ENCODE data around the gene STT3B.

The STT3B gene

DNA sequence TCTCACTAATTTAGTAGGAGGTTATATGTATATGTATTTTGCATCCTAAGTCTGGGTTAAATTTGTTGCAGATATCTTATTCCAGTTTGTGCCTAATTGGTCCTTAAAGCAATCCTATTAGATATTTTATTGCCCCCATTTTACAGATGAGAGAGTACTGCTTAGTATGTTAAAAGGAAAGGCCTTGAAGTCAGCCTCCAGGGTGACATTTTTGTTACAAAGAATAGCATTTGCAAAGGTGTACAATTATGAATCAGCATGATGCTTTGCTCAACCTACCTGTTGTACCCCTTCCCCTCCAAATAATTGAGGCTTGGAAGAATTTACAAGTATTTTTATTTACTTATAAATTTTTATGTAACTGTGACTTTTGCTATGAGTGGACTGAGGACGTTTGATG is 14.0 kb downstream of the STT3B start:
- Histone ChIP-seq H3K9ac (ENCODE audit: low read depth in 1 of 2, low read length in 2 of 2) (no peak overlapping the region), H3K4me3 (ENCODE audit: low read length in 2 of 2) (no peak overlapping the region), H3K9me3 (ENCODE audit: control insufficient read depth in 2 of 2, low read length in 2 of 2) (no peaks in the 10 kb centered on the region), H3K36me3 (ENCODE audit: control insufficient read depth in 2 of 2, insufficient read depth in 2 of 2, low read length in 2 of 2) (no peaks in the 10 kb centered on the region), H3K4me1 (ENCODE audit: control insufficient read depth in 2 of 2, insufficient read depth in 2 of 2, low read length in 2 of 2) (peaks cover 0 to 3% of the 10 kb centered on the region in 2 donors), H3K27me3 (ENCODE audit: control insufficient read depth in 2 of 2, insufficient read depth in 2 of 2, low read length in 2 of 2) (no peaks in the 10 kb centered on the region), H3K27ac (ENCODE audit: low read depth in 2 of 2, low read length in 2 of 2) (no peak overlapping the region)

DNA sequence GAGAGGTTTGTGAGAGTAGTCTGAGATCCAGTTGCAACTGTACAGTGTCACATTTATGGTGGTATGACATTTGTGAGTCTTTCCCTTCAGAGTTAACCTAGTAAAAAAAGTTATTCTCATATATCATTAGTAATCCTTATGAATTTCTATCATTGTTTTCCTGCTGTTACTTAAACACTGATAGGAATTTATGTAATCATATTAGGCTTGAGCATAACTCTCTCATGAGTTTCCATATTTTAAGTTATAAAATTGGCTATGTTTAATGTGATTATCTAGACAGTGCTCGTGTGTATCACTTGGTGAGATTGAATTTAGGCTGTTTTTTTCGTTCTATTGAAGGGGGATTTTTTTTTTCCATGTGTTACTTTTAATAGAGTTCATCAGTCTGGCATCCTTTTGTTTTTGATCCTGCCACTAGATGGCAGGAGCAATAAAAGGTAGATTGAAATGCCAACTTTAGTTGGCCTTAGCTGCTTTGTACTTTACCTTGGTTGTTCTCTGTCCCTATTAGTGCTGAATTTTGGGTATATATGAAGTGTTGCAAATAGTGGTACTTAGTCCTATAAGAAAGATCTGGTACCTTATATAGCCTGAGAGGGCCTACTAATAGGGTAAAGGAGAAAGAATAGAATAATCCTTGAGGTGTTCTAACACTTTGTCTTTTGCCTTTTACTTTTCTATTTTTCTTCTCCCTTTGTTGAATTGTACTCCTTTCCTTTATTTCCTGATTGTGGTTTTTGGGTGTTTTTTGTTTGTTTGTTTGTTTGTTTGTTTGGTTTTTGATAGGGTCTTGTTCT is 17.9 kb downstream of the STT3B start:
- no peak overlapping the region for H3K9ac ChIP-seq (ENCODE audit: low read depth in 1 of 2, low read length in 2 of 2)
- no peaks in the 10 kb centered on the region for H3K4me1 ChIP-seq (ENCODE audit: control insufficient read depth in 2 of 2, insufficient read depth in 2 of 2, low read length in 2 of 2)
- H3K27me3 ChIP-seq (ENCODE audit: control insufficient read depth in 2 of 2, insufficient read depth in 2 of 2, low read length in 2 of 2) = no peaks in the 10 kb centered on the region
- H3K4me3 ChIP-seq (ENCODE audit: low read length in 2 of 2) = no peak overlapping the region
- no peaks in the 10 kb centered on the region for H3K9me3 ChIP-seq (ENCODE audit: control insufficient read depth in 2 of 2, low read length in 2 of 2)
- no peak overlapping the region for H3K27ac ChIP-seq (ENCODE audit: low read depth in 2 of 2, low read length in 2 of 2)
- H3K36me3 ChIP-seq (ENCODE audit: control insufficient read depth in 2 of 2, insufficient read depth in 2 of 2, low read length in 2 of 2) = no peaks in the 10 kb centered on the region

DNA sequence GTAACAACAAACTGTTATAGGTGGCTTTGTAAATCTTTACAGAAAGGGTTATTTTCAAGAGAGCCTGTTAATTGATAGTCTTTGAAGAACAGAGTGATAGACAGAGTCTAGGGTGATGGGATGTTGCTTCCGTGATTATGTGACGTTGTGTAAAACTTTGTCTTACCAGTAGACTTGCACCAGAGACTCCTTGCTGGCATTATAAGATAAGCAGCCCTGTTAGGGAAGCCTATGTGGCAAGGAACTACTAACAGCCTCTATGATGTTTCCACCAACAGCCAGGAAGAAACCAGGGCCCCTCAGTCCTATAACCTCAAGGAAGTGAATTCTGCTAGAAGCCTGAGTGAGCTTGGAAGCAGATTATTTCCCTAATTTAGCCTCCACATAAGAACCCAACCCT is 18.9 kb downstream of the STT3B start:
- Histone ChIP-seq H3K9me3 (ENCODE audit: control insufficient read depth in 2 of 2, low read length in 2 of 2) (no peaks in the 10 kb centered on the region), H3K27ac (ENCODE audit: low read depth in 2 of 2, low read length in 2 of 2) (no peak overlapping the region), H3K27me3 (ENCODE audit: control insufficient read depth in 2 of 2, insufficient read depth in 2 of 2, low read length in 2 of 2) (no peaks in the 10 kb centered on the region), H3K4me1 (ENCODE audit: control insufficient read depth in 2 of 2, insufficient read depth in 2 of 2, low read length in 2 of 2) (no peaks in the 10 kb centered on the region), H3K9ac (ENCODE audit: low read depth in 1 of 2, low read length in 2 of 2) (no peak overlapping the region), H3K36me3 (ENCODE audit: control insufficient read depth in 2 of 2, insufficient read depth in 2 of 2, low read length in 2 of 2) (no peaks in the 10 kb centered on the region), H3K4me3 (ENCODE audit: low read length in 2 of 2) (no peak overlapping the region)

DNA sequence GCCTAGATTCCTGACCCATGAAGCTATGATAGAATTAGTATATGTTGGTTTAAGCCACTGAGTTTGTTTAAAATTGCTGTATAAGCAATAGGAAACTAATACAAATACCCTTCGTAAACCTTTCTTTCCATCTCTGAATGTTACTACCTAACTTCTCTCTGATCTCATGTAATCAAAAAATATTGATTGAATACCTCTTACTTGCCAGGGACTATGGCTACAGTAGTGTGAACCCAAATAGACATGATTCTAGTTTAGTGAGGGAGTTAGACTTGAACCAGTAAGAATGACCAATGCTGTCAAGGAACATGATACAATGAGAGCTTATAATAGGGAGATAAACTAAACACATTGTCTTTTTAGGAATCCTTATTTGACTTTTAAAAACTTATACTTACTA is 19.4 kb downstream of the STT3B start:
- Histone ChIP-seq H3K27me3 (ENCODE audit: control insufficient read depth in 2 of 2, insufficient read depth in 2 of 2, low read length in 2 of 2) (no peaks in the 10 kb centered on the region), H3K27ac (ENCODE audit: low read depth in 2 of 2, low read length in 2 of 2) (no peak overlapping the region), H3K4me1 (ENCODE audit: control insufficient read depth in 2 of 2, insufficient read depth in 2 of 2, low read length in 2 of 2) (no peaks in the 10 kb centered on the region), H3K36me3 (ENCODE audit: control insufficient read depth in 2 of 2, insufficient read depth in 2 of 2, low read length in 2 of 2) (no peaks in the 10 kb centered on the region), H3K4me3 (ENCODE audit: low read length in 2 of 2) (no peak overlapping the region), H3K9me3 (ENCODE audit: control insufficient read depth in 2 of 2, low read length in 2 of 2) (no peaks in the 10 kb centered on the region), H3K9ac (ENCODE audit: low read depth in 1 of 2, low read length in 2 of 2) (no peak overlapping the region)

DNA sequence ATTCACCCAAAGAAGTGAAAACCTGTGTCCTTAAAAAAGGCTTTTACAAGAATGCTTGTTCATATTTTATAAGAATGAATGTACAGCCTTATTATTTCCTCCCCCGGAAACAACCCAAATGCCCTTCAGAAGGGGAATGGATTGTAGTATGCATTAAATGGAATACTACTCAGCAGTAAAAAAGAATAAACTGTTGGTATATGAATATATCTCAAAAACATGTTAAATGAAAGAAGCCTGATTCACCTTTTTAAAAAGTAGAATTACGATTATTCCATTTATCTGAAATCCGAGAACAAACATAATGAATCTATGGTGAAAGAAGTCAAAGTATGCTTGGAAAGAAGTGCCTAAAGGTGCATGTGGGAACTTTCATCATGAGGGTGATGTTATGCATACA is 20.5 kb downstream of the STT3B start:
- no peak overlapping the region for H3K4me3 ChIP-seq (ENCODE audit: low read length in 2 of 2)
- H3K36me3 ChIP-seq (ENCODE audit: control insufficient read depth in 2 of 2, insufficient read depth in 2 of 2, low read length in 2 of 2) = no peaks in the 10 kb centered on the region
- no peaks in the 10 kb centered on the region for H3K9me3 ChIP-seq (ENCODE audit: control insufficient read depth in 2 of 2, low read length in 2 of 2)
- H3K4me1 ChIP-seq (ENCODE audit: control insufficient read depth in 2 of 2, insufficient read depth in 2 of 2, low read length in 2 of 2) = no peaks in the 10 kb centered on the region
- H3K27me3 ChIP-seq (ENCODE audit: control insufficient read depth in 2 of 2, insufficient read depth in 2 of 2, low read length in 2 of 2) = no peaks in the 10 kb centered on the region
- no peak overlapping the region for H3K27ac ChIP-seq (ENCODE audit: low read depth in 2 of 2, low read length in 2 of 2)
- no peak overlapping the region for H3K9ac ChIP-seq (ENCODE audit: low read depth in 1 of 2, low read length in 2 of 2)

DNA sequence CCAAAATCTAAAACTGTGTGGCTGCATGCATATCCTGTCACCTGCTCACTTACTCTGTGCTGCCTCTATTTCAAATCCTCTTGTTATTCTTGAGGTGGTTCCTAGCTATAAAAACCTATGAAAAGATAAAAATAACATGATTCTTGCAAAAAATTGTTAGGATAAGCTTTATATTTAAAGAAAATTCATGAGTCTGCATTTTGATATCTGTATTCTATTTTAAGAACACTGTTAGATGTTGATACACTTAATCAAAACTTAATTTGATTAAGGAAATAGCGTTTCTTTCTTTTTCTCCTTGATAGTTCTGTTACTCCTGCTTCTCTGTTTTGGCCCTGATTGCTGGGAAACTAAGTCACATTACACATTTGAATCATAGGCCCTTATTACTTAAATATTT is 22.5 kb downstream of the STT3B start:
- Histone ChIP-seq H3K4me1 (ENCODE audit: control insufficient read depth in 2 of 2, insufficient read depth in 2 of 2, low read length in 2 of 2) (no peaks in the 10 kb centered on the region), H3K27ac (ENCODE audit: low read depth in 2 of 2, low read length in 2 of 2) (no peak overlapping the region)

DNA sequence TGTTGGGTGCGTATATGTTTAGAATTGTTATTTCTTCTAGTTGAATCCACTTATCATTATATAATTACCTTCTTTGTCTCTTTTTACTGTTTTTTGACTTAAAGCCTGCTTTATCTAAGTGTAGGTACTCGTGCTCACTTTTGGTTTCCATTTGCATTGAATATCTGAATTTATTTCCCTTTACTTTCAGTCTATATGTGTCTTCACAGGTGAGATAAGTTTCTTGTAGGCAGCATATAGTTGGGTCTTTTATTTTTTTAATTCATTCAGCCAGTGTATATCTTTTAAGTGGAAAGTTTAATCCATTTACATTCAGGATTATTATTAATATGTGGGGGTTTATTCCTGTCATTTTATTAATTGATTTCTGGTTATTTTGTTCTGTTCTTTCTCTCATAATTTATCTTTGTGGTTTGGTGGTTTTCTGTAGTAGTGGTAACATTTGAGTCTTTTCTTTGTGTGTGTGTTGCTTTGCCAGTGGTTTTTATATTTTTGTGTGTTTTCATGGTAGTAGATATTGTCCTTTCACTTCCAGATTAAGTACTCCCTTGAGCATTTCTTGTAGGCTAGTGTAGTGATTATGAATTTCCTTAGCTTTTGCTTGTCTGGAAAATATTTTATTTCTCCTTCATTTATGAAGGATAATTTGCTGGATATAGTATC is 27.3 kb downstream of the STT3B start:
- H3K9me3 ChIP-seq (ENCODE audit: control insufficient read depth in 2 of 2, low read length in 2 of 2) = no peaks in the 10 kb centered on the region
- no peaks in the 10 kb centered on the region for H3K36me3 ChIP-seq (ENCODE audit: control insufficient read depth in 2 of 2, insufficient read depth in 2 of 2, low read length in 2 of 2)
- H3K27me3 ChIP-seq (ENCODE audit: control insufficient read depth in 2 of 2, insufficient read depth in 2 of 2, low read length in 2 of 2) = no peaks in the 10 kb centered on the region
- no peak overlapping the region for H3K27ac ChIP-seq (ENCODE audit: low read depth in 2 of 2, low read length in 2 of 2)
- no peak overlapping the region for H3K9ac ChIP-seq (ENCODE audit: low read depth in 1 of 2, low read length in 2 of 2)
- H3K4me1 ChIP-seq (ENCODE audit: control insufficient read depth in 2 of 2, insufficient read depth in 2 of 2, low read length in 2 of 2) = peaks cover 0 to 5% of the 10 kb centered on the region in 2 donors
- H3K4me3 ChIP-seq (ENCODE audit: low read length in 2 of 2) = no peak overlapping the region

More for the DNA sequence above, 22.5 kb downstream of the STT3B start:
- Histone ChIP-seq H3K27me3 (ENCODE audit: control insufficient read depth in 2 of 2, insufficient read depth in 2 of 2, low read length in 2 of 2) (no peaks in the 10 kb centered on the region), H3K9ac (ENCODE audit: low read depth in 1 of 2, low read length in 2 of 2) (no peak overlapping the region), H3K36me3 (ENCODE audit: control insufficient read depth in 2 of 2, insufficient read depth in 2 of 2, low read length in 2 of 2) (no peaks in the 10 kb centered on the region), H3K9me3 (ENCODE audit: control insufficient read depth in 2 of 2, low read length in 2 of 2) (no peaks in the 10 kb centered on the region), H3K4me3 (ENCODE audit: low read length in 2 of 2) (no peak overlapping the region)

DNA sequence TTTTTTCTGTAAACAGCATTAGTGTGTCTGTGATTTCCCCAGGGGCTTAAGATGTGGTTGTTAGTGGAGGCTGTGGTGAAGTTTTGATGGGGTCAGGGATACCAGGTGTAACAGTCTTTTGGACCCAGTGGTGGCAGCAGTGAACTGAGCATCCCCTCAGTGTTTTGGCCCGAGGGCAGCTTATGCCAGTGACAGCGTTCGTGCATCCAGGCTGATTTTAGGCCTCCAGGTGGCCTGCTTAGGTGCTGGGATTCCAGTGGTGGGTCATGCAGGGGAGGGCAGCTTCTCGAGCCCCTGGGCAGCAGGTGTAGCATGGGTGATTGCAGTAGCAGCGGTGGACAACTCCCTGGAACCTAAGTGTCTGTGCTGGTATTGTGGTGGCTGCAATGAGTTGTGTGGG is 29.2 kb downstream of the STT3B start:
- peaks cover 0 to 5% of the 10 kb centered on the region in 2 donors for H3K4me1 ChIP-seq (ENCODE audit: control insufficient read depth in 2 of 2, insufficient read depth in 2 of 2, low read length in 2 of 2)
- no peaks in the 10 kb centered on the region for H3K27me3 ChIP-seq (ENCODE audit: control insufficient read depth in 2 of 2, insufficient read depth in 2 of 2, low read length in 2 of 2)
- H3K27ac ChIP-seq (ENCODE audit: low read depth in 2 of 2, low read length in 2 of 2) = no peak overlapping the region
- no peaks in the 10 kb centered on the region for H3K9me3 ChIP-seq (ENCODE audit: control insufficient read depth in 2 of 2, low read length in 2 of 2)
- H3K4me3 ChIP-seq (ENCODE audit: low read length in 2 of 2) = no peak overlapping the region
- no peaks in the 10 kb centered on the region for H3K36me3 ChIP-seq (ENCODE audit: control insufficient read depth in 2 of 2, insufficient read depth in 2 of 2, low read length in 2 of 2)
- no peak overlapping the region for H3K9ac ChIP-seq (ENCODE audit: low read depth in 1 of 2, low read length in 2 of 2)

DNA sequence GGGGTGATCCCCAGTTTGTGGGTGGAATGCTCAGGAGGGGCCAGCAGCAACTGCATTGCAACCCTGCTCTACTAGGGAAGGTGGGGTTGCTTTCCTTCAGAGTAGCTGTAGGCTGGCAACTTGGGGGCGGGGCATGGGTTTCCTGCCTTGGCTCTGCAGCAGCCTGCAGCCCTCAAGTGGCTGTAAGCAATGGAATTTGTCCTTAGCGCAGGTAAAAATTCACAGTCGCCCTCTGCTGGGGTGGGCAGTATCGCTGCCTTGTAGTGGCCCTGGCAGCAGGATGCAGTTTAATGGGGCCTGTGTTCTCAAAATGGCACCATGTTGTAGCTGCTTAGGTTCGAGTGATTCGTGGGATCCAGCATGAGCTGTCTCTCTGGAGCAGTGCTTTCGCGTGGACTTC is 29.8 kb downstream of the STT3B start:
- H3K9ac ChIP-seq (ENCODE audit: low read depth in 1 of 2, low read length in 2 of 2) = no peak overlapping the region
- no peaks in the 10 kb centered on the region for H3K9me3 ChIP-seq (ENCODE audit: control insufficient read depth in 2 of 2, low read length in 2 of 2)
- no peak overlapping the region for H3K4me3 ChIP-seq (ENCODE audit: low read length in 2 of 2)
- H3K27me3 ChIP-seq (ENCODE audit: control insufficient read depth in 2 of 2, insufficient read depth in 2 of 2, low read length in 2 of 2) = no peaks in the 10 kb centered on the region
- H3K4me1 ChIP-seq (ENCODE audit: control insufficient read depth in 2 of 2, insufficient read depth in 2 of 2, low read length in 2 of 2) = peaks cover 0 to 5% of the 10 kb centered on the region in 2 donors
- H3K36me3 ChIP-seq (ENCODE audit: control insufficient read depth in 2 of 2, insufficient read depth in 2 of 2, low read length in 2 of 2) = no peaks in the 10 kb centered on the region
- H3K27ac ChIP-seq (ENCODE audit: low read depth in 2 of 2, low read length in 2 of 2) = no peak overlapping the region

DNA sequence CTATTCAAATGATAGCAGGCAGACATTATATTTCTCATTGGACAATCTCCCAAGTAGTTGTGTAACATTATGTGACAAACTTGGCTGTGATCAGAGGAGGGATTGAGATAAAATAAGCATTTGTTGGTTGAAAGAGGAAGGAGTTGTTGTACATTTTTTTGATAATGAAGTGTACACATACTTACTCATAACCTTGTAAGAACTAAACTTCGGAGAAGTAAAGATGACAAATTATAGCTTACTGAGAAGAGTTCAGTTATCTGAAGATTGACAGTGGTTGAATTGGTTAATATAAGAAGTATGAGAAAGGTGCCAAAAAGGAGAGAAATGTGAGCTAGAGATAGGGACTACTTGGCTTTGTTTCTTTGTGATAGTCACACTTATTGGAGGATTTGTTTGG is 32.6 kb downstream of the STT3B start:
- Histone ChIP-seq H3K36me3 (ENCODE audit: control insufficient read depth in 2 of 2, insufficient read depth in 2 of 2, low read length in 2 of 2) (no peaks in the 10 kb centered on the region), H3K9me3 (ENCODE audit: control insufficient read depth in 2 of 2, low read length in 2 of 2) (no peaks in the 10 kb centered on the region), H3K27me3 (ENCODE audit: control insufficient read depth in 2 of 2, insufficient read depth in 2 of 2, low read length in 2 of 2) (no peaks in the 10 kb centered on the region), H3K9ac (ENCODE audit: low read depth in 1 of 2, low read length in 2 of 2) (no peak overlapping the region), H3K27ac (ENCODE audit: low read depth in 2 of 2, low read length in 2 of 2) (no peak overlapping the region), H3K4me3 (ENCODE audit: low read length in 2 of 2) (no peak overlapping the region), H3K4me1 (ENCODE audit: control insufficient read depth in 2 of 2, insufficient read depth in 2 of 2, low read length in 2 of 2) (peaks cover 0 to 5% of the 10 kb centered on the region in 2 donors)

Measured in mucosa of rectum (tissue), 2 donors.